Activated CD4-positive, CD25-positive, alpha-beta regulatory T cell treated with anti-CD3 and anti-CD28 coated beads, Interleukin-2, amount 50 U/mL, for 24 hours (primary cell): ENCODE data around the gene RFT1.
"Not testable (repeated sequence)": the region's sequence is repeated elsewhere in the genome, so short reads cannot be mapped to it uniquely, and the experiment has no call there.

Experiments
- ATAC-seq, 2 donors: fragments of 150-1000 bp; cut with Tn5 transposase; one replicate each; pipeline ENCODE4 v1.10.0; 2021; ENCODE audit warnings: mild to moderate bottlenecking in 1 of 2, moderate library complexity in 1 of 2

RFT1 gene

GRCh38 chr3:53163444-53164387 lies 33.5 kb upstream of the RFT1 start:
- no peak for ATAC-seq

DNA sequence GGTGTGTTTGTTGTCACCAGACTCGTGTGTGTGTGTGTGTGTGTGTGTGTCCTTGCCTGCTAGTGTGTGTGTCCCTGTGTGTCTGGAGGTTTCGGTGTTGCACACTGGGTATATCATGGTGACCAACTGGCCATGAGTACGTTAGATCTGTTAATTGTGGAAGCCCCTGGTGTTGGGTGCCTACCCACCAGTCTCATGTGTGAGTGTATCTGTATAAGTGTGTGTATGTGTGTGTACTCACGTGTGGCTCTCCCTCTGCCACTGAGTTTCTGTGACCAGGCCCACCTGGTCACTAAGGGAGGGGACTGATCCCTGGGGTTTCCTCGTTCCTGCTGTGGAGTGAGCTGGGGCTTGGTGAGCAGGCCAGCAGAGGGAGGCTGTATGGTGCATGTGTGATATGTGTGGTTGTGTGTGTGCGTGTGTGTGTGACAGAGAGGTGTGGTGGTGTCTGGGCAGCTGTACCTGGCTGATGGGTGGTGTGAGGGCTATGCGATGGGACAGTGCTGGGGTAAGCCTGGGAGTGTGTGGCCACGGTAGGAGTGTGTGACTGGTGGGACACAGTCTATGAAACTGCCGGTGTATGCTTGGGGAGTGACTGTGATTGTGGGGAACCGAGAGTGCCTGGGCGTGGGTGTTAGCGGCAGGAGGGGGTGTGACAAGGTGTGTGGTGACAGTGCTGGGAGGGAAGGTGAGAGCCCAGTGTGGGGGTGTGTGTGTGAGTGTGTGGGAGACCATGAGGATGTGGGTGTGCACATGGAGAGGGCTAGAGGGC lies 32.6 kb upstream of the RFT1 start:
- ATAC-seq = peak; percentile 31 to 37

- peak; percentile 39 to 44 for ATAC-seq
These were observed 31.8 kb upstream of the RFT1 start for GRCh38 chr3:53161820-53162671.

- ATAC-seq = no peak
These were observed 31.2 kb upstream of the RFT1 start for GRCh38 chr3:53161450-53161819.

- peak; percentile 67 to 72 for ATAC-seq
These were observed 30.6 kb upstream of the RFT1 start, which contains the start of gene PRKCD for GRCh38 chr3:53160660-53161449. Gene PRKCD (plus strand): TSS chr3:53161209. CDS start chr3:53178423, 17,214 bp downstream.

DNA sequence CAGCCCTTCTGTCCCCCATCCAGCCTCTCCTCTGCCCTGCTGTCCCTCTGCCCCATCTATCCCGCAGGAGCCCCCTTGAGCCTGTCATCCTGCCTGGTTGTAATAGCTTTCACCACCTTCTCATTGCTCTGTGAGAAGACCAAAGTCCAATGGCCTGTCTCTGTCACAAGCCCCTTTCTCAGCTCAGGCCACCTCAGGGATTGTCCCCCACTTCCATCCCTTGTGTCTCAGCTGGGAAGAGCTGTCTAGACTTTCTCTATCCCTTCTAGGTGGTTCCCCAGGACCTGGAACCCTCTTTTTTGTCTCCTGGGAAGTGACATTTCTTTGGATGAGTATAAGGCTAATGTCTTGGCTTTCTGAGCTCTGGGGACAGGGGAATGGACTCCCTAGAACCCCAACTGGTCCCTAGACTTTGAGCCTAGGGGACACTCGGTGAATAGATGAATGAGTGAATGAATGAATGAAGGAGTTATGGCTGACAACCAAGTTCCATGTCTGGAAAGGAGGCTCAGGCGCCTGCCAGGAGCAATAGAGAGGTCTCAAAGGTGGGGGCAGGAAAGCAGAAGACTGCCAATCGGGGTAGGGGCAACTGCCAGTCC lies 29.9 kb upstream of the RFT1 start:
- no peak for ATAC-seq

GRCh38 chr3:53159156-53160060 lies 29.2 kb upstream of the RFT1 start:
- ATAC-seq = no peak

DNA sequence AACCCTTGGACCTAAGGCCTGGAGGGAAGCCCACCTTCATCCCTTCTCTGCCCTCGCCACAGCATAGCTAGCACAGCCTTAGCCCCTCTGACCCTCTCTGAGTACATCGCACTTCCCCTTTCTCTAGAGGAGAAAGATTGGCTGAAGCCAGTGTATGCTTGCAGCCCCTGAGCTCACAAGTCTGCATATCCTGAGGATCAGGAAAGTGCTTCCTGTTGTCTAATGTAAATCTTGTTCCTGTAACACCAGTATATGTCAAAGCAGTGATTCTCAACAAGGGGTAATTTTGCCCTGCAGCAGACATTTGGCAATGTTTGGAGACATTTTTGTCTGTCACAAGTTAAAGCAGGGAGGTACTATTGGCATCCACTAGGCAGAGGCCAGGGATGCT lies 28.5 kb upstream of the RFT1 start:
- no peak for ATAC-seq

DNA sequence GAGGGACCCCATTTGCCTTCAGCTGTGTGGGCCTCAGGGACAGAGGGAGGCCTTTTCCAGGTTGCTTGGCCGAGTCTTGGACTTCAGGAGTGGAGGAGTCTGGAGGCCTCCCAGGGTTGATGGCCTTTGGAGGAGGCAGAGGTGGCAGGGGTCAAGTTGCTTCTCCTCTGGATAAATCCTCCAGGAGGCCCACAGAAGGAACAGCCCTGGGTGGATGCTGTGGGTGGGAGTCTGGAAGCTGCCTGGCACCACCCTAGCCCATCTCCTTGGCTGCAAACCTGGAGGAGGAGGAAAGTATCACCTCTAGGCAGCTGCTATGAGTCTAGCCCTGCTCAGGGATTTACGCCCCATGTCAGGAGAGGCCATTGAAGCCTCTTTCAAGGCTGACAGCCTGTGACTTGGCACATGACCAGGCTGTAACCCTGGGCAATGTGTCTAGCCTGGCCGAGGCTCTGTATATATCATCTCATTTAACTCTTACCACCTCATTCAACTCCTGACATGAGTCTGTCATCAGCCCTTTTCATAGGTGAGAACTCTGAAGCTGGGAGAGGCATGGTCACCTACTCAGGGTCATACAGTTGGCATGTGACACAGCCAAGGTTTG lies 27.8 kb upstream of the RFT1 start:
- no peak for ATAC-seq

DNA sequence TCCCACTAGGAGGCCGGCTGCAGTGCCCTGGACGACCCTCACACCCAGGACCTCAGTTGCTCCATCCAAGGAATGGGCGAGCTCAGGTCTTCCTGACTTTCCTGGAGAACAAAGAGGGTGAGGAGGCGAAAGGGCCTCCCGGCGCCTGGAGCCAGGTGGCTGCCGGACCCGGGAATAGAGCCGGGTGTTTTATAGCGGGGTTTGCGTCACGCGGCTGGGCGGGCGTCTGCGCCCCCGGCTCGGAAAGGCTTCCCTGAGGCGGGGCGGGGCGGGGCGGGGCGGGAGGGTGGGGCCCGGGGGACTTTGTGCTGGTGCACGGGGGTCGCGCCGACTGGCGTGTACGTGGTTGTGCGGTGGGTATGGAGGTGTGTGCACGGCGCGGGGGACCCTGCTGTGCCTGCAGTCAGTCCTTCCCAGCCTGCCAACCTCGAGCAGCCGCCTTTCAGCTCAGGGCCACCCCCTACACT lies 26.2 kb upstream of the RFT1 start:
- ATAC-seq = no peak

GRCh38 chr3:53155760-53156159 lies 25.5 kb upstream of the RFT1 start:
- ATAC-seq = no peak

GRCh38 chr3:53154881-53155285 lies 24.6 kb upstream of the RFT1 start:
- ATAC-seq = no peak

- no peak for ATAC-seq
These were observed 23.7 kb upstream of the RFT1 start for GRCh38 chr3:53153980-53154379.

DNA sequence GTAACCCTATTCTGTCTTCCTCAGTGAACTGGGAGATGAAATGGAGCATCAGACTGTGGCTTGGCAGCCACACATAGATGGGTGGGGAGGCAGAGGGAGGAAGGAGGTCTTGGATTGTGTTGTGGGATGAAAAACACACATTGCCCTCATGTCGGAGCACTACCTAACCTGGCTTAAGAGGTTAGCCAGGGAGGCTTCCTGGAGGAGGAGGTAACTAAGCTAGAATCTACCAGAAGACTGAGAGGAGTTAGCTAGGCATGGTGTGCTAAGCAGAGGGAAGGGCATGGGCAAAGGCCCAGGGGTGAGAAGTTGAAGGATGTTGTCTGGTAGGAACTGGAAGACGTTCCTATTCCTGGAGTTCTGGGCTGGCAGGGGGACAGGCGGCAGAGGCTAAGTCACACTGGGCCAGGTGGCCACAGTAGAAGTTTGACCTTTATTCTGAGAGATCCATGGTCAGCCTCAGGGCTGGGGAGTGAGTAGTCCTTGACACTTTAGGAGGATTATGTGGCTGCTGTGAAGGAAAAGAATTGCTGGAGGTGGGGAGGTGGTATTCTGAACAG lies 23.1 kb upstream of the RFT1 start:
- ATAC-seq = no peak

GRCh38 chr3:53151870-53152660 lies 21.8 kb upstream of the RFT1 start:
- ATAC-seq = no peak

DNA sequence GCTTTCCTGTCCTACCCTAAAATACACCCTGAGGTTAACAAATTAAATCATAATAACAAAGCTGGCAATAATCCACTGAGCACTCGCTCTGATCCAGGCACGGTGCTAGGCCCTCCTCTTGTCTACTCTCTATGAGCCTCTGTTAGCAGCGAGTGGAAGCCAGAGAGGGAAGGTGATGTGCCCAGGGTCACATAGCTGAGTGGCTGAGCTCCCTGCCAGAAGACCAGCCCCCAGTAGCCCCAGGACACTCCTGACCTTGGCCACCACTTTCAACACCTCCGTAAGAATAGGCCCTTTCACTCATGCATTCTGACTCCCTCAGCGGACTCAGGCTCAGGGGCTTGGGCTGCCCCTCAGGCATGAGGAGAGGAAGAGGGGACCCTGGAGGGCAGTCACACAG lies 21.2 kb upstream of the RFT1 start:
- no peak for ATAC-seq

DNA sequence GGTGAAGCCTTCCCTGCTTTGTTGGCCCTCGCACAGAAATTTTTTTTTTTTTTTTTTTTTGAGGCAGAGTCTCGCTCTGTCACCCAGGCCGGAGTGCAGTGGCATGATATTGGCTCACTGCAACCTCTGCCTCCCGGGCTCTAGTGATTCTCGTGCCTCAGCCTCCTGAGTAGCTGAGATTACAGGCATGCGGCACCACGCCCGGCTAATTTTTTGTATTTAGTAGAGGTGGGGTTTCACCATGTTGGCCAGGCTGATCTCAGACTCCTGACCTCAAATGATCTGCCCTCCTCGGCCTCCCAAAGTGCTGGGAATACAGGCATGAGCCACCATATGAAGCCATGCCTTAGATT lies 20.8 kb upstream of the RFT1 start:
- not testable (repeated sequence) for ATAC-seq

DNA sequence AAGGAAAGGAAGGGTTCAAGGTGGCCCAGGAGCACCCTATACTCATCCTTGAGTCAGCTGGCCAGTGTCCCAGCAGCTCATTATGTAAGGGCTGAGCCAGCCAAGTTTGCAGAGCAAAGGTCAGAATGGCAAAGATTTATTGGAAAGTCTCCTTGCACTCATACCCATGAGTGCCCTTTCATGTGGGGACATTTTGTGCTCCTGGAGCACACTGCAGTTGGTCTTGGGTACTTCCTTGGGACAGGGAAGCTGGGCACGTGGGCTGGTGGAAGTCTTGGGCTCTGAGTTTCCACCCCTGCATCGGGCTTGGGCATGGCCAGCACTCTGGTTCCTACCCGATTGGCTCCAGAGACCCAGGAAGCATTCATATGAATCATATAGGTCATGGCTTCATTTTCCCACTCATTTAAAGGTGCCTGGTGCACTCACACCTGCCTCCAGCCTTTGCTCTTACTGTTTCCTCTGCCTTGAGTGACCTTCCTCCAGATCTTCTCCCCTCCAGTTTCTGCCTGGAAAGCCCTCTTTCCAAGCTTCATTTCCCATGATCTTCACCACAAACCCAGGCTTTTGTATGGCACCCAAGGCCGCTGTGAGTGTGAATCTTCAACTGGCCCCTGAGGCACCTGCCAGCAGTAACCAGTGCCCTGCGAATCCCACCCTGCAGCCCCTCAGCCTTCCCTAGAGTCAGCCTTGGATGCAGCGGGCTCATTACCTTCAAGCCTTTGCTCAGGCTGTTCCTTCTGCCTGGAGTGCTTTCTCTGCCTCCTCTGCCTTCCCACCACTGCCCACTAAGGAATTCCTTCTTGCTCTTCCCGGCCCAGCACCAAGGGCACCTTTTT lies 20.2 kb upstream of the RFT1 start:
- no peak for ATAC-seq
